AG20443 (cell line): ENCODE results near the gene SCN5A.
A peak's percentile ranks its signal among the peaks of the same experiment; 100 is the strongest.

Source experiments
- DNase-seq: peaks from one replicate; pipeline ENCODE4 v3.0.0; 2012; ENCODE audit warnings: low spot score, mixed read lengths

SCN5A gene

GRCh38 chr3:38622336-38622735 is 27.2 kb downstream of the SCN5A start:
- no peak for DNase-seq

GRCh38 chr3:38620236-38620635 is 29.3 kb downstream of the SCN5A start:
- peak; percentile 48 for DNase-seq

GRCh38 chr3:38618343-38618742 is 31.1 kb downstream of the SCN5A start:
- no peak for DNase-seq

- no peak for DNase-seq
Measured at GRCh38 chr3:38617586-38617985, 31.9 kb downstream of the SCN5A start.

GRCh38 chr3:38617137-38617536 is 32.4 kb downstream of the SCN5A start:
- DNase-seq, result no peak

GRCh38 chr3:38616658-38617057 is 32.8 kb downstream of the SCN5A start:
- DNase-seq, result no peak

- no peak for DNase-seq
Measured at GRCh38 chr3:38616111-38616510, 33.4 kb downstream of the SCN5A start.

GRCh38 chr3:38614651-38615352 is 34.7 kb downstream of the SCN5A start:
- DNase-seq, result no peak

- DNase-seq, result no peak
Measured at GRCh38 chr3:38614091-38614490, 35.4 kb downstream of the SCN5A start.

GRCh38 chr3:38613426-38613825 is 36.1 kb downstream of the SCN5A start:
- no peak for DNase-seq

GRCh38 chr3:38611866-38612265 is 37.6 kb downstream of the SCN5A start:
- no peak for DNase-seq

GRCh38 chr3:38610934-38611333 is 38.6 kb downstream of the SCN5A start:
- no peak for DNase-seq

GRCh38 chr3:38610436-38610835 is 39.1 kb downstream of the SCN5A start:
- no peak for DNase-seq

- no peak for DNase-seq
Measured at GRCh38 chr3:38609386-38610111, 39.9 kb downstream of the SCN5A start.

GRCh38 chr3:38608961-38609360 is 40.5 kb downstream of the SCN5A start:
- DNase-seq, result no peak

GRCh38 chr3:38608086-38608775 is 41.3 kb downstream of the SCN5A start:
- DNase-seq, result no peak

- no peak for DNase-seq
Measured at GRCh38 chr3:38606561-38606960, 42.9 kb downstream of the SCN5A start.

- no peak for DNase-seq
Measured at GRCh38 chr3:38605981-38606380, 43.5 kb downstream of the SCN5A start.

GRCh38 chr3:38604246-38604645 is 45.2 kb downstream of the SCN5A start:
- DNase-seq, result no peak

- no peak for DNase-seq
Measured at GRCh38 chr3:38603731-38604131, 45.8 kb downstream of the SCN5A start.

GRCh38 chr3:38602576-38603250 is 46.8 kb downstream of the SCN5A start:
- DNase-seq, result no peak

GRCh38 chr3:38601956-38602550 is 47.4 kb downstream of the SCN5A start:
- no peak for DNase-seq
